Endothelial cell (in vitro differentiated cells): ENCODE measurements around the gene SETDB2. TPM values are rescaled to one million over a fixed set of nuclear protein-coding genes. Genes with fewer than 3 reads are reported as not detected.
A peak's percentile ranks its signal among the peaks of the same experiment; 100 is the strongest.

Experiments used
- DNase-seq: peaks from one replicate; pipeline ENCODE4 v3.0.0; 2021; ENCODE audit warnings: low spot score
- H3K27ac Mint-ChIP-seq: one replicate; pipeline ENCODE4 v1.8.0; 2021; ENCODE audit warnings: mixed read lengths, inconsistent platforms; ENCODE audit not compliant: unreplicated experiment
- H3K27me3 Mint-ChIP-seq: one replicate; pipeline ENCODE4 v1.8.0; 2021; ENCODE audit warnings: mild to moderate bottlenecking, moderate library complexity, mixed read lengths, inconsistent platforms; ENCODE audit not compliant: unreplicated experiment
- H3K36me3 Mint-ChIP-seq: one replicate; pipeline ENCODE4 v1.8.0; 2021; ENCODE audit warnings: mild to moderate bottlenecking, low read depth, mixed read lengths, inconsistent platforms; ENCODE audit not compliant: unreplicated experiment
- H3K4me1 Mint-ChIP-seq: one replicate; pipeline ENCODE4 v1.8.0; 2021; ENCODE audit warnings: mild to moderate bottlenecking, mixed read lengths, inconsistent platforms; ENCODE audit not compliant: unreplicated experiment
- H3K4me3 Mint-ChIP-seq: one replicate; pipeline ENCODE4 v1.8.0; 2021; ENCODE audit warnings: mild to moderate bottlenecking, mixed read lengths, inconsistent platforms; ENCODE audit not compliant: unreplicated experiment
- H3K9me3 Mint-ChIP-seq: one replicate; pipeline ENCODE4 v1.8.0; 2021; ENCODE audit warnings: mixed read lengths, inconsistent platforms; ENCODE audit not compliant: unreplicated experiment
- total RNA-seq: library from RNA; stranded (reverse); fragmentation: NEBNext Ultra II Directional; extraction: Animal tissue kit (Norgen Biotek cat#: 25700); gene quantifications from one replicate; pipeline ENCODE4 v1.2.1, GENCODE V29; 2021; ENCODE audit not compliant: unreplicated experiment
- TF ChIP-seq, protein P1 (sequence below): fragments of 200-600 bp; sonication (generic); IDR thresholded peaks from one replicate; pipeline ENCODE4 v1.5.0; 2021; ENCODE audit warnings: antibody characterized with exemption; ENCODE audit not compliant: unreplicated experiment

SETDB2 gene
- total RNA-seq, 1 donor from 2014 or later: 8.9 TPM

DNA sequence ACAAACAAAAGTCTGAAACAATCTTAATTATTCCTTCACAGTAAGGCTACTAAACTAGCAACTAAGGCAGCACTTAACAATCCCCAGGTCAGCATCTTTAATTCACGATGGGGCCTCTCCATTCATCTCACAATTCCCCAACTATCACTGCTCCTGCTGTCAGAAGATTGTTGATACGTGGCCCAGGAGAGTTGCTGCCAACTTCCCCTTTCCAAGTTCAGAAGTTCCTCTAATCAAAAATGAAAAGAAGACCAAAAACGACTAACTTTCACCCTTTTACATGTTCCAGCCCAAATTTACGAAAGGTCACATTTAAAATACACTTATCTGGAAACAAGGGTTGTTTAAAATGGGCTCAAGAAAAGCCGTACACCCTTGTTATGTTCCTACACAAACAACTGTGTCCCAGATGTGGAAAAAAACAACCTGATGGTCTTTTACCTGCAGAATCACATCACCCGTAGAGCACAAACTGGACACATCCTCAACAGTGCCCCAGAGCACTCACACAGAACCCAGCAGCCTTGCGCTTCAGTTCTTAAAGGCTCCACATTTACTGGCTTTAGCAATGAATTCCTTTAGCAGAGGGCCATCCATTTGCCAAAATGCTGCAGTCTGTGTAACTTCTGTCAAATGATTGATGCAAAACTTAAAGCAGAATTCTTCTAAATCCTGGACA, 89.7 kb downstream of the SETDB2 start:
- H3K9me3 Mint-ChIP-seq: no peaks in the 10 kb centered on the region
- H3K27me3 Mint-ChIP-seq: peaks cover 1% of the 10 kb centered on the region
- no peak overlapping the region for H3K4me3 Mint-ChIP-seq
- no peaks in the 10 kb centered on the region for H3K4me1 Mint-ChIP-seq
- H3K27ac Mint-ChIP-seq: no peak overlapping the region
- TF ChIP-seq, protein P1, sequence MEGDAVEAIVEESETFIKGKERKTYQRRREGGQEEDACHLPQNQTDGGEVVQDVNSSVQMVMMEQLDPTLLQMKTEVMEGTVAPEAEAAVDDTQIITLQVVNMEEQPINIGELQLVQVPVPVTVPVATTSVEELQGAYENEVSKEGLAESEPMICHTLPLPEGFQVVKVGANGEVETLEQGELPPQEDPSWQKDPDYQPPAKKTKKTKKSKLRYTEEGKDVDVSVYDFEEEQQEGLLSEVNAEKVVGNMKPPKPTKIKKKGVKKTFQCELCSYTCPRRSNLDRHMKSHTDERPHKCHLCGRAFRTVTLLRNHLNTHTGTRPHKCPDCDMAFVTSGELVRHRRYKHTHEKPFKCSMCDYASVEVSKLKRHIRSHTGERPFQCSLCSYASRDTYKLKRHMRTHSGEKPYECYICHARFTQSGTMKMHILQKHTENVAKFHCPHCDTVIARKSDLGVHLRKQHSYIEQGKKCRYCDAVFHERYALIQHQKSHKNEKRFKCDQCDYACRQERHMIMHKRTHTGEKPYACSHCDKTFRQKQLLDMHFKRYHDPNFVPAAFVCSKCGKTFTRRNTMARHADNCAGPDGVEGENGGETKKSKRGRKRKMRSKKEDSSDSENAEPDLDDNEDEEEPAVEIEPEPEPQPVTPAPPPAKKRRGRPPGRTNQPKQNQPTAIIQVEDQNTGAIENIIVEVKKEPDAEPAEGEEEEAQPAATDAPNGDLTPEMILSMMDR: no peak
- H3K36me3 Mint-ChIP-seq: peaks cover 20% of the 10 kb centered on the region
- DNase-seq: no peak

DNA sequence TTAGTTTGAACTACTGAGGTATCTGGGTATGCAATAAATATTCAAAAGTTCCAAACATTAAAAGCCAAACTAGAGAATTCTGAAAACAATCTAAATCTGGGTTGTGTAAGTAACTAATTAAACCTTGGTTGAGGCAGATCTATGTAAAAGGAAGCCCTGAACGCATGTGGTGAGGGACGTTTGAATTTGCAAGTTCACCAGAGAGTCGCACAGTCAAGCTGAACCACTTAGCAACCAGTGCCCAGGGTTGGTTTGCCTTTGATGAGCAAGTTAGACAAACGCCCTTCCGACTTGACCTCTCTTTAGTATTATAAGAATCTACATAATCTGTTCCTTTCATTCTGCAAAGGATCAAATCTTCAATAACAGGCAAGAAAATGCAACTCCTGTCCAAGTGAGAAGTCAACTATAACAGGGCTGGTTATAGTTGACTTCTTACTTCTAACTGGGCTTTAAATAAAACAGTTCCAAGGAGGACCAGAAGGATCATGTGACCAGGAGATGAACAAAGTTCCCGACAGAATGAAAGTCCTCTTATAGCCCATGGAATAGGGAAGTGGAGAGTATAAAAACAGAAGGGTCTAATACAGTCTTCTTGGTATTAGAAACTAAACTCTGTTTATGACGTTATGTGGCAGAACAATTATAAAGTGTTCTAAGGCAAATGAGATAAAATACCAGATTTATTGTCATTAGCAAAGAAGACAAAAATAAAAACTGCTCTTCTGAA, 92.2 kb downstream of the SETDB2 start:
- H3K4me1 Mint-ChIP-seq: peaks cover 19% of the 10 kb centered on the region
- H3K4me3 Mint-ChIP-seq: no peak overlapping the region
- peaks cover 30% of the 10 kb centered on the region for H3K36me3 Mint-ChIP-seq
- H3K9me3 Mint-ChIP-seq: no peaks in the 10 kb centered on the region
- peaks cover 1% of the 10 kb centered on the region for H3K27me3 Mint-ChIP-seq
- no peak overlapping the region for H3K27ac Mint-ChIP-seq
- TF ChIP-seq, protein P1: no peak
- no peak for DNase-seq

DNA sequence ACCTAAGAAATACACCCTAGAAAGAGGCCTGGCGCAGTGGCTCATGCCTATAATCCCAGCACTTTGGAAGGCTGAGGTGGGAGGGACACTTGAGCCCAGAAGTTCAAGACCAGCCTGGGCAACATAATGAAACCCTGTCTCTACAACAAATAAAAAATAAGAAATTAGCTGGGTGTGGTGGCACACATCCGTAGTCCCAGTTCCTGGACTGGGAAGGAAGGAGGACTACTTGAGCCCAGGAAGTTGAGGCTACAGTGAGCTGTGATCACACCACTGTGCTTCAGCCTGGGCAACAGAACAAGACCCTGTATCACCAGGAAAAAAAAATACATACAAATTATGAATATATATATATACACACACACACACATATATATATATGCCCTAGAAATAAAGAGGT, 94.3 kb downstream of the SETDB2 start:
- peaks cover 1% of the 10 kb centered on the region for H3K27me3 Mint-ChIP-seq
- no peaks in the 10 kb centered on the region for H3K9me3 Mint-ChIP-seq
- H3K27ac Mint-ChIP-seq: no peak overlapping the region
- no peak overlapping the region for H3K4me3 Mint-ChIP-seq
- H3K36me3 Mint-ChIP-seq: peaks cover 27% of the 10 kb centered on the region
- TF ChIP-seq, protein P1: no peak
- no peak for DNase-seq
- peaks cover 19% of the 10 kb centered on the region for H3K4me1 Mint-ChIP-seq

DNA sequence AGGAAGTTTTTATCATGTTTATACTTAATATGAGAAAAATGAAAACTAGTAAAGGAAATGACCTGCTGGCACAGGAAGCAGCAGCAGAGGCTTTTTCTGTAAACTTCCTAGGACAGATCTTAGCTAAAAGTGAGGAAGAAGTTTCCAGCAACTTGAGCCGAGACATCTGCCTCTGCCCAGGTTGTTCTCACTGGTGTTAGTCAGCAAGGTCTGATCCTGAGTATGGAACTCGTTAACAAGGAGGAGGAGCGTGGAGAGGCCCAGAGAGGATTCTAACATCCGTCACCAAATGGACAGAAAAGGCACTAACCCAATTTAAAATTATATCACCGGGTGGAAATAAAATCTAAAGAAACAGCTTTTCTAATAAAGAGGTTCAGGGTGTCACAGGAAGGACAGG, 95.2 kb downstream of the SETDB2 start:
- Mint-ChIP-seq H3K36me3 (peaks cover 23% of the 10 kb centered on the region), H3K27me3 (peaks cover 1% of the 10 kb centered on the region), H3K4me3 (no peak overlapping the region), H3K27ac (peak overlapping the region; percentile 75), H3K9me3 (no peaks in the 10 kb centered on the region), H3K4me1 (peaks cover 19% of the 10 kb centered on the region)
- DNase-seq: no peak
- TF ChIP-seq, protein P1: no peak

DNA sequence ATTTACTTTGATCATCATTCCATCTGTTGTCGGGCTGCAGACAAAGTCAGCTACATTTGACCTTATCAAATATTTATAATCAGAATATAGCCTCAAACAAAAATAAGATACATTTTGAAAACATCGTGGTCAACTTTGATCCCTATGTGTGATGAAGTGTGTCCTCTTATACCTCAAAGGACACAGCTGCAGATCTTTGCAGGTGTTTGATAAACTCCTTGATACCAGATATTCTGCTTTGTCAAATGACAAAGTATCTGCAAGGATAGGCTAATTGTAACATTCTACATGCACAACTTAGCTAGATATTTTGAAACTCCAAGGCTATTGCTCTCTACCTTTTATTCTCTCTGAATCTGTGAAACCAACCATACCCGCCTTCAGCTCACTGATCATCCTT, 95.7 kb downstream of the SETDB2 start:
- Mint-ChIP-seq H3K36me3 (peaks cover 21% of the 10 kb centered on the region), H3K9me3 (no peaks in the 10 kb centered on the region), H3K4me1 (peaks cover 19% of the 10 kb centered on the region), H3K27ac (no peak overlapping the region), H3K27me3 (peaks cover 1% of the 10 kb centered on the region), H3K4me3 (no peak overlapping the region)
- no peak for DNase-seq
- TF ChIP-seq, protein P1: no peak
